Naive thymus-derived CD8-positive, alpha-beta T cell (primary cell): ENCODE measurements around the gene DEDD. TPM values are rescaled to one million over a fixed set of nuclear protein-coding genes. Genes with fewer than 3 reads are reported as not detected.

ENCODE experiments used
- ATAC-seq, 2 donors: fragments of 150-1000 bp; cut with Tn5 transposase in 1 of 2; sonication (Bioruptor Pico), chemical (Tn5 transposase) in 1 of 2; 1 replicate in 1 of 2; 2 replicates in 1 of 2; pipeline ENCODE4 v1.10.0; 2021; ENCODE audit warnings: mild to moderate bottlenecking in 2 of 2, moderate library complexity in 2 of 2
- POLR2A ChIA-PET: fragments of 350-600 bp; sonication (Branson Sonifier 250); formaldehyde crosslinking; loops from one replicate; lab custom pipeline; 2021; ENCODE audit warnings: antibody characterized with exemption; lab: Charles Lee
- DNase-seq, 10 donors: peaks; one replicate each; pipeline versions ENCODE4 v3.0.0 to v3.0.0-alpha.2; 2020 to 2022
- H3K27ac Mint-ChIP-seq, 10 donors: one replicate each; pipeline ENCODE4 v1.8.0; 2020 to 2022; ENCODE audit warnings: mild to moderate bottlenecking in 10 of 10, mixed read lengths in 10 of 10, moderate library complexity in 4 of 10, inconsistent platforms in 1 of 10
- H3K27me3 Mint-ChIP-seq, 5 donors: one replicate each; pipeline ENCODE4 v1.8.0; 2021 to 2022; ENCODE audit warnings: mixed read lengths in 5 of 5
- H3K36me3 Mint-ChIP-seq, 3 donors: one replicate each; pipeline ENCODE4 v1.8.0; 2020 to 2022; ENCODE audit warnings: mixed read lengths in 3 of 3, mild to moderate bottlenecking in 2 of 3, inconsistent platforms in 1 of 3
- H3K4me1 Mint-ChIP-seq, 4 donors: one replicate each; pipeline ENCODE4 v1.8.0; 2021 to 2022; ENCODE audit warnings: mixed read lengths in 4 of 4
- H3K4me3 Mint-ChIP-seq, 10 donors: one replicate each; pipeline ENCODE4 v1.8.0; 2020 to 2022; ENCODE audit warnings: mild to moderate bottlenecking in 10 of 10, mixed read lengths in 10 of 10, moderate library complexity in 6 of 10, inconsistent platforms in 1 of 10
- H3K9me3 Mint-ChIP-seq, 9 donors: one replicate each; pipeline ENCODE4 v1.8.0; 2020 to 2022; ENCODE audit warnings: mixed read lengths in 9 of 9, mild to moderate bottlenecking in 3 of 9, inconsistent platforms in 1 of 9, moderate library complexity in 1 of 9
- polyA plus RNA-seq, 3 donors: library from polyadenylated mRNA; unstranded; fragments of 300-500 nt; fragmentation: Illumina TruSeq; gene quantifications; one replicate each; pipeline ENCODE4 v1.2.3, GENCODE V29; 2021
- total RNA-seq, 8 experiments: library from RNA in 2 of 8; stranded (reverse) in 2 of 8; gene quantifications; one replicate each; pipeline ENCODE4 v1.2.3 and lab custom pipeline; 2021 to 2026

DEDD gene
- total and polyA plus RNA-seq, 5 experiments from 2014 or later, result 29.0 to 38.6 (median 35.3) TPM

DNA sequence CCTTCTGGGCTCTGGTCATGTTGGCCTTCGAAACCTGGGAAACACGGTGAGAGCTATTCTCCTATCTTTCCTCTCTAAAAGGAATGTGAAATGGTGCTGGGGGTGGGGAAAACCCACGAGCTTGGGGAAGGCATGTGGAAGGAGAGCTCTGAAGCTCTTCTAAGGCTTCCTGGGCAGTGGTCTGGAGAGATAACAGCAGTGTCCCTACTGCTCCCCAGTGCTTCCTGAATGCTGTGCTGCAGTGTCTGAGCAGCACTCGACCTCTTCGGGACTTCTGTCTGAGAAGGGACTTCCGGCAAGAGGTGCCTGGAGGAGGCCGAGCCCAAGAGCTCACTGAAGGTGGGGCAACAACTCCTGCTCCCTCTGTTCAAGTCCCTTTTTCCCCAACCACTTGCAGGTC is 29.6 kb upstream of the DEDD start:
- Mint-ChIP-seq H3K27ac (peak overlapping the region in 6 of 10 donors; percentile 58 to 100 (median 70)), H3K9me3 (no peaks in the 10 kb centered on the region), H3K4me3 (peak overlapping the region in 6 of 10 donors; percentile 12 to 75 (median 32)), H3K27me3 (no peaks in the 10 kb centered on the region), H3K36me3 (peaks cover 0 to 44% (median 14%) of the 10 kb centered on the region in 3 donors), H3K4me1 (peaks cover 31 to 82% (median 74%) of the 10 kb centered on the region in 4 donors)
- ATAC-seq (no peak), DNase-seq (no peak)
- POLR2A ChIA-PET, result interaction anchor here (0.8 to 2.6 kb wide), 9 partner anchors 8 to 55 kb away, joined by 3 to 15 read pairs (median 3); partner anchors contain the start of genes B4GALT3 and UFC1

GRCh38 chr1:161161652-161162051 is 29.2 kb upstream of the DEDD start:
- H3K4me3 Mint-ChIP-seq, result peak overlapping the region in 5 of 10 donors; percentile 12 to 93 (median 63)
- no peaks in the 10 kb centered on the region for H3K9me3 Mint-ChIP-seq
- peaks cover 27 to 81% (median 70%) of the 10 kb centered on the region in 4 donors for H3K4me1 Mint-ChIP-seq
- POLR2A ChIA-PET, result interaction anchor here (0.7 to 2.6 kb wide), 10 partner anchors 8 to 56 kb away, joined by 3 to 15 read pairs (median 3); partner anchors contain the start of genes B4GALT3 and UFC1
- H3K36me3 Mint-ChIP-seq, result peaks cover 0 to 48% (median 15%) of the 10 kb centered on the region in 3 donors
- peak overlapping the region in 8 of 10 donors; percentile 14 to 97 (median 64) for H3K27ac Mint-ChIP-seq
- no peak for ATAC-seq
- H3K27me3 Mint-ChIP-seq, result no peaks in the 10 kb centered on the region
- no peak for DNase-seq

DNA sequence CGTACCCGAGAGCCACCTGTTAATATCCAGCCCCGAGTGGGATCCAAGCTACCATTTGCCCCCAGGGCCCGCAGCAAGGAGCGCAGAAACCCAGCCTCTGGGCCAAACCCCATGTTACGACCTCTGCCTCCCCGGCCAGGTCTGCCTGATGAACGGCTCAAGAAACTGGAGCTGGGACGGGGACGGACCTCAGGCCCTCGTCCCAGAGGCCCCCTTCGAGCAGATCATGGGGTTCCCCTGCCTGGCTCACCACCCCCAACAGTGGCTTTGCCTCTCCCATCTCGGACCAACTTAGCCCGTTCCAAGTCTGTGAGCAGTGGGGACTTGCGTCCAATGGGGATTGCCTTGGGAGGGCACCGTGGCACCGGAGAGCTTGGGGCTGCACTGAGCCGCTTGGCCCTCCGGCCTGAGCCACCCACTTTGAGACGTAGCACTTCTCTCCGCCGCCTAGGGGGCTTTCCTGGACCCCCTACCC is 28.2 kb upstream of the DEDD start:
- H3K4me1 Mint-ChIP-seq, result peaks cover 27 to 73% (median 64%) of the 10 kb centered on the region in 4 donors

GRCh38 chr1:161159913-161160243 is 27.4 kb upstream of the DEDD start:
- peak overlapping the region; percentile 74 to 97 (median 96) for H3K27ac Mint-ChIP-seq
- peaks cover 34 to 73% (median 66%) of the 10 kb centered on the region in 4 donors for H3K4me1 Mint-ChIP-seq
- H3K4me3 Mint-ChIP-seq, result peak overlapping the region; percentile 88 to 97 (median 93)
- DNase-seq, result no peak
- POLR2A ChIA-PET, result interaction anchor here (1.3 to 2.5 kb wide), 3 partner anchors 22 to 42 kb away, joined by 4 to 15 read pairs (median 5); partner anchors contain the start of gene NDUFS2
- peaks cover 0 to 51% (median 15%) of the 10 kb centered on the region in 3 donors for H3K36me3 Mint-ChIP-seq
- no peak for ATAC-seq
- no peaks in the 10 kb centered on the region for H3K27me3 Mint-ChIP-seq
- H3K9me3 Mint-ChIP-seq, result no peaks in the 10 kb centered on the region

More for the DNA sequence above, 28.2 kb upstream of the DEDD start:
- Mint-ChIP-seq H3K4me3 (peak overlapping the region; percentile 50 to 97 (median 93)), H3K9me3 (no peaks in the 10 kb centered on the region), H3K27me3 (no peaks in the 10 kb centered on the region), H3K36me3 (peaks cover 0 to 48% (median 15%) of the 10 kb centered on the region in 3 donors), H3K27ac (peak overlapping the region in 7 of 10 donors; percentile 60 to 97 (median 84))
- no peak for ATAC-seq
- no peak for DNase-seq
- POLR2A ChIA-PET, result interaction anchor here (1.1 to 2.6 kb wide), 5 partner anchors 7 to 57 kb away, joined by 3 to 15 read pairs (median 8); partner anchors contain the start of genes B4GALT3, NDUFS2 and UFC1

DNA sequence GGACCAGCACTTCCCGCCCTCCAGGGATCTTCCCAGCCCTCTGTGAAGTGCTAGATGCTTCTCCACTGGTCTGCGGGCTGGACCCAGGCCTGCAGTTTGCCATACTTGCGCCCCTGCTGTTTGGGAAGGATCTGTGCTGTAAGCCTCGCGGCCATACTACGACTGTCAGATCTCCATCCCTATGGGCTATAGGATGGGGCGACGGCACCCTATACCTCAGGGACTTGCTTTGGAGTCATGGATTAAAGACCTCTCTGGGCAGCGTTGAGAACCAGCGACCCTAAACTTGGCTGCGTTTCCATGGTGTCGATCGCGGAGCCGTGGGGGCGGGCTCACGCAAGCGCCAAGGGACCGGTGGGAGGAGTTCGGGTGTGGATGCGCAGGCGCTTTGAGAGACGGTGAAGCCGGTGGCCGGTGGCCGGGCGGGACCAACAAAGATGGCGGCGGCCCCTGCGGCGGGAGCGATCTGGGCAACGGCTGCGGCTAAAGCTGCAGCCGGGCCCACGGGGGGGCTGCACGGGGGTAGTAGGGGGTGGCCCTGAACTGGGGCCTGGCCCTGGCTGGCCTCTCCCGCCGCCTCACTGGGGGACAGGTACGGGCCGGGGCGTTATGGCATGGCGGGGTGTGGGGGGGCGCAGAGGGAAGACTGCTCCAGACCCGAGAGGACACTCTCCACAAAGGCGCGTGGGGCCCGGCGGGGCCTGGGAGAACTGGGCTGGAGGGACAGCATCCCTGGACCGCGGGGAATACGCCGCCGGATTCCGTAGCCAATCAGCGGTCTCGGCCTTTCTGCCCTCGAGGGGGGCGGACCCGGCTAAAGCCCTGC is 26.8 kb upstream of the DEDD start, which contains the start of gene USP21:
Gene USP21, plus strand, starts transcription at position 414 of the 826 bp plus-strand sequence. CDS start 1,141 bp downstream, outside the sequence.
- Mint-ChIP-seq H3K27me3 (no peaks in the 10 kb centered on the region), H3K27ac (peak within 1 kb of the TSS; percentile 89 to 97 (median 96)), H3K36me3 (peaks cover 0 to 46% (median 14%) of the 10 kb centered on the region in 3 donors), H3K4me3 (peak within 1 kb of the TSS; percentile 88 to 97 (median 93)), H3K9me3 (no peaks in the 10 kb centered on the region), H3K4me1 (peaks cover 35 to 76% (median 66%) of the 10 kb centered on the region in 4 donors)
- peak; percentile 89 to 90 for ATAC-seq
- POLR2A ChIA-PET, result interaction anchor here (0.9 to 2.6 kb wide), 6 partner anchors 9 to 43 kb away, joined by 3 to 12 read pairs (median 4); partner anchors contain the start of genes B4GALT3, NDUFS2, NIT1 and PFDN2
- DNase-seq, result peak; percentile 85 to 95 (median 91)

GRCh38 chr1:161158316-161159010 is 26.0 kb upstream of the DEDD start:
- peaks cover 5 to 37% (median 10%) of the 10 kb centered on the region in 3 donors for H3K36me3 Mint-ChIP-seq
- DNase-seq, result no peak
- ATAC-seq, result no peak

DNA sequence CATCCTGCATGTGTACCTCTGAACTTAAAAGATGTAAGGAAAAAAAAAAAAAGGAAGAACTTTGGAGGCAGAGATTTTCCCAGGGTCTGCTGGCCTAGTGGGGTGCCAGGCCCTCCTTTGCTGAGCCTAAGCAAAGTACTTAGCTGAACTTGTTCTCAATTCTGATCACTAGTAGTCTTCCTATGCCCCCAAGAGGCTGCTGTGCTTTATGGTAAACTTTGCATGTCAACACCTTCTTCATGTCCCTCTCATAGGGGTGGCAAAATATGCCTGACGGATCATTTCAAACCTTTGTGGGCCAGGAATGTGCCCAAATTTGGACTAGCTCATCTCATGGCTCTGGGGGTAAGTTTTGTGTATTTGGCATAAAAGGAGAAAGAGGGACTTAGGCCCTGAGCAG is 25.4 kb upstream of the DEDD start:
- H3K4me3 Mint-ChIP-seq, result peak overlapping the region in 9 of 10 donors; percentile 3 to 97 (median 93)

More at GRCh38 chr1:161158316-161159010, 26.0 kb upstream of the DEDD start:
- H3K4me3 Mint-ChIP-seq, result peak overlapping the region; percentile 88 to 97 (median 93)
- POLR2A ChIA-PET, result interaction anchor here (0.6 to 2.6 kb wide), 11 partner anchors 8 to 374 kb away, joined by 3 to 12 read pairs (median 4); partner anchors contain the start of genes B4GALT3, DEDD, NDUFS2 and NIT1
- peaks cover 0 to 1% (median 0%) of the 10 kb centered on the region in 5 donors for H3K27me3 Mint-ChIP-seq
- peak overlapping the region; percentile 89 to 97 (median 96) for H3K27ac Mint-ChIP-seq
- H3K9me3 Mint-ChIP-seq, result no peaks in the 10 kb centered on the region
- peaks cover 38 to 80% (median 68%) of the 10 kb centered on the region in 4 donors for H3K4me1 Mint-ChIP-seq

DNA sequence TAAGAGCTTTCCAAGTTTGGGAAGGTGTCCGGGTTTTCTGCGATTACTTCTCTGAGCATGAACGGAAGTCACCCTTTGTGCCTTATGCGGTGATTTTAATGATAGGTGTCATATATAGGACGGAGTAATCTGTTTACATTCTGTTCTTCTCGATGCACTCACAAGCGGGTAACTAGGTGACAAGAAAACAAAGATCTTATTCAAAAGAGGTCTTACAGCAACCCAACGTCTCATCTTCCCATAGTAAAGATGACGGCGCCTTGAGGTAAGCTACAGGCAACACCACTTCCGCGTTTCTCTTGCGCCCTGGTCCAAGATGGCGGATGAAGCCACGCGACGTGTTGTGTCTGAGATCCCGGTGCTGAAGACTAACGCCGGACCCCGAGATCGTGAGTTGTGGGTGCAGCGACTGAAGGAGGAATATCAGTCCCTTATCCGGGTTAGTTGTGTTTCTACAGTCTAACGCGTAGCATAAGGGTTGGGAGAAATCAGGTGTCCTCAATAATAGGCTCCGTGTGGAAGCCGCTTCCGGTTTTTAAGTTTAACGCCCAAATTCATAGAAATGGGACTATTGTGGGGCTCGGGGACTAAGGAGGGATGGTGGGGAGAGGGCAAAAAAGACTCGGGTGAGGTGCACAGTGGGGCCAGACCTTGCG is 21.3 kb upstream of the DEDD start, which contains the start of gene UFC1:
Gene UFC1, plus strand, starts transcription at position 297 of the 656 bp plus-strand sequence. Its CDS starts 20 bp downstream, at position 317.
- H3K9me3 Mint-ChIP-seq, result no peaks in the 10 kb centered on the region
- peaks cover 14 to 39% (median 31%) of the 10 kb centered on the region in 4 donors for H3K4me1 Mint-ChIP-seq
- H3K36me3 Mint-ChIP-seq, result peaks cover 6 to 17% (median 6%) of the 10 kb centered on the region in 3 donors
- peak; percentile 91 to 94 for ATAC-seq
- DNase-seq, result peak; percentile 65 to 93 (median 84)
- peak within 1 kb of the TSS; percentile 99 to 100 (median 100) for H3K27ac Mint-ChIP-seq
- peaks cover 0 to 1% (median 0%) of the 10 kb centered on the region in 5 donors for H3K27me3 Mint-ChIP-seq
- POLR2A ChIA-PET, result interaction anchor here (0.6 to 4.2 kb wide), 19 partner anchors 8 to 236 kb away, joined by 3 to 73 read pairs (median 5); partner anchors contain the start of genes ARHGAP30, B4GALT3, DEDD and NDUFS2
- peak within 1 kb of the TSS; percentile 91 to 100 (median 98) for H3K4me3 Mint-ChIP-seq

More for the DNA sequence above, 25.4 kb upstream of the DEDD start:
- no peak for ATAC-seq
- Mint-ChIP-seq H3K27me3 (peaks cover 0 to 1% (median 0%) of the 10 kb centered on the region in 5 donors), H3K27ac (peak overlapping the region in 9 of 10 donors; percentile 89 to 97 (median 96)), H3K36me3 (peaks cover 6 to 31% (median 7%) of the 10 kb centered on the region in 3 donors), H3K4me1 (peaks cover 33 to 79% (median 67%) of the 10 kb centered on the region in 4 donors), H3K9me3 (no peaks in the 10 kb centered on the region)
- no peak for DNase-seq
- POLR2A ChIA-PET, result interaction anchor here (0.6 to 2.6 kb wide), 6 partner anchors 9 to 375 kb away, joined by 3 to 12 read pairs (median 4); partner anchors contain the start of genes B4GALT3, NIT1, PFDN2 and PPOX

GRCh38 chr1:161153176-161153575 is 20.7 kb upstream of the DEDD start:
- Mint-ChIP-seq H3K4me1 (peaks cover 12 to 33% (median 27%) of the 10 kb centered on the region in 4 donors), H3K27ac (peak overlapping the region; percentile 90 to 100 (median 100)), H3K36me3 (peaks cover 6 to 17% (median 6%) of the 10 kb centered on the region in 3 donors), H3K9me3 (no peaks in the 10 kb centered on the region), H3K4me3 (peak overlapping the region; percentile 70 to 100 (median 98)), H3K27me3 (peaks cover 0 to 1% (median 0%) of the 10 kb centered on the region in 5 donors)
- POLR2A ChIA-PET, result interaction anchor here (0.6 to 4.2 kb wide), 18 partner anchors 9 to 236 kb away, joined by 3 to 73 read pairs (median 6); partner anchors contain the start of genes ARHGAP30, B4GALT3, DEDD and NDUFS2
- ATAC-seq, result no peak
- DNase-seq, result no peak

DNA sequence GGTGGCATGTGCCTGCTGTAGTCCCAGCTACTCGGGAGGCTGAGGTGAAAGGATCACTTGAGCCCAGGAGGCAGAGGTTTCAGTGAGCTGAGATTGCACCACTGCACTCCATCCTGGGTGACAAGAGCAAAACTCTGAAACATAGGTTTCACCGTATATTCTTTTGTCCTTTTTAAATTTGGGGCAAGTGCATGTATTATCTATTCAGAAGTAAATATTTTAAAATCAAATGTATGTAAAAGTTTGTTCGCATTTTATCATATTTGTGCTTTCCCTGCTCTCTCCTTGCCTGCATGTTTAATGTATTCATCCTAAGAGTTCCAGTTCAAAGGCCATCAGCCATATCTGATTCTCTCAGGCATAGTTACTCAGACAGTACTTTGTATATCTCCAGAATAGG is 13.4 kb upstream of the DEDD start:
- Mint-ChIP-seq H3K27ac (no peak overlapping the region), H3K4me1 (no peaks in the 10 kb centered on the region), H3K9me3 (no peaks in the 10 kb centered on the region), H3K27me3 (no peaks in the 10 kb centered on the region), H3K4me3 (no peak overlapping the region), H3K36me3 (no peaks in the 10 kb centered on the region)
- ATAC-seq (no peak), DNase-seq (no peak)
- POLR2A ChIA-PET, result interaction anchor here (0.9 to 1.2 kb wide), 2 partner anchors 13 to 25 kb away, joined by 3 to 4 read pairs; no protein-coding TSS in a partner anchor
